BJ (cell line): ENCODE data around the gene COL9A2. TPM values are rescaled to one million over a fixed set of nuclear protein-coding genes. Genes with fewer than 3 reads are reported as not detected.

Experiments
- CTCF ChIA-PET: fragments of 350-600 bp; formaldehyde crosslinking; extraction: SDS; loops from one replicate; lab custom pipeline; 2021; ENCODE audit warnings: antibody characterized with exemption, inconsistent platforms; lab: Yijun Ruan, JAX
- POLR2A ChIA-PET: fragments of 300-600 bp; sonication (Branson Sonifier 250); formaldehyde crosslinking; extraction: SDS; loops from one replicate; lab custom pipeline; 2021; ENCODE audit warnings: antibody characterized with exemption; lab: Charles Lee
- DNase-seq: peaks from one replicate; pipeline ENCODE4 v3.0.0-alpha.2; 2011; ENCODE audit warnings: low read depth
- H3K27me3 ChIP-seq: 2 replicates; pipeline ENCODE4 v1.6.0; 2011; ENCODE audit warnings: low read length; ENCODE audit not compliant: control insufficient read depth, insufficient read depth
- H3K36me3 ChIP-seq: 2 replicates; pipeline ENCODE4 v1.5.1; 2011; ENCODE audit warnings: low read length; ENCODE audit not compliant: control insufficient read depth, insufficient read depth
- H3K4me3 ChIP-seq: 2 replicates; pipeline ENCODE4 v1.5.1; 2011; ENCODE audit warnings: low read depth, mild to moderate bottlenecking, control low read depth, low read length
- polyA plus RNA-seq: library from polyadenylated mRNA; depleted of rRNA; stranded (reverse); fragments of >200 nt; gene quantifications from 2 replicates; pipeline ENCODE4 v1.2.3, GENCODE V29; 2011
- TF ChIP-seq, protein P1 (sequence below): IDR thresholded peaks from 2 replicates; pipeline ENCODE4 v1.5.1; 2011; ENCODE audit warnings: low read depth, mild to moderate bottlenecking, control low read depth, inconsistent platforms, low read length, moderate library complexity; ENCODE audit not compliant: insufficient read depth

Gene COL9A2
- polyA plus RNA-seq, 1 experiment, result 0.07 TPM

DNA sequence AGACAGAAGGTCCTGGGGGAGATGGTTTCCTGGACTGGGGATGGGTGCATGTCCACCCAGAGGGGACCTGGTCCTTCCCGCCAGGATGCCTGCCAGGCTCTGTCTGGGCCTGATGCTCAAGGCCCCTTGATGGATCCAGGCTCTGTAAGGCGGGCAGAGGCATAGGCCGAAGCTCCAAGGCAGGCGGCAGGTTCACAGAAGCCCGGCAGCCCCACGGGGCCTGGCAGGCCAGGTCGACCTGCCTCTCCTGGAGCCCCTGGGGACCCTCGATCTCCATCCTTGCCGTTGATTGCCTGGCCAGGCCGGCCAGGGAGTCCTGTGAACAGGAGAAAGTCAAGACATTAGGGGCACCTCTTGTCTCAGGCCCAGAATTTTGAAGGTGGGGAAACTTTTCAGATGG is 16.0 kb downstream of the COL9A2 start:
- POLR2A ChIA-PET, result no interaction called here
- H3K36me3 ChIP-seq, result no peaks in the 10 kb centered on the region
- TF ChIP-seq, protein P1, sequence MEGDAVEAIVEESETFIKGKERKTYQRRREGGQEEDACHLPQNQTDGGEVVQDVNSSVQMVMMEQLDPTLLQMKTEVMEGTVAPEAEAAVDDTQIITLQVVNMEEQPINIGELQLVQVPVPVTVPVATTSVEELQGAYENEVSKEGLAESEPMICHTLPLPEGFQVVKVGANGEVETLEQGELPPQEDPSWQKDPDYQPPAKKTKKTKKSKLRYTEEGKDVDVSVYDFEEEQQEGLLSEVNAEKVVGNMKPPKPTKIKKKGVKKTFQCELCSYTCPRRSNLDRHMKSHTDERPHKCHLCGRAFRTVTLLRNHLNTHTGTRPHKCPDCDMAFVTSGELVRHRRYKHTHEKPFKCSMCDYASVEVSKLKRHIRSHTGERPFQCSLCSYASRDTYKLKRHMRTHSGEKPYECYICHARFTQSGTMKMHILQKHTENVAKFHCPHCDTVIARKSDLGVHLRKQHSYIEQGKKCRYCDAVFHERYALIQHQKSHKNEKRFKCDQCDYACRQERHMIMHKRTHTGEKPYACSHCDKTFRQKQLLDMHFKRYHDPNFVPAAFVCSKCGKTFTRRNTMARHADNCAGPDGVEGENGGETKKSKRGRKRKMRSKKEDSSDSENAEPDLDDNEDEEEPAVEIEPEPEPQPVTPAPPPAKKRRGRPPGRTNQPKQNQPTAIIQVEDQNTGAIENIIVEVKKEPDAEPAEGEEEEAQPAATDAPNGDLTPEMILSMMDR, result no peak
- H3K27me3 ChIP-seq, result peaks cover 1% of the 10 kb centered on the region; the same call in 1 of the 2 replicates
- CTCF ChIA-PET, result no interaction called here
- no peak for DNase-seq
- H3K4me3 ChIP-seq, result no peak overlapping the region

DNA sequence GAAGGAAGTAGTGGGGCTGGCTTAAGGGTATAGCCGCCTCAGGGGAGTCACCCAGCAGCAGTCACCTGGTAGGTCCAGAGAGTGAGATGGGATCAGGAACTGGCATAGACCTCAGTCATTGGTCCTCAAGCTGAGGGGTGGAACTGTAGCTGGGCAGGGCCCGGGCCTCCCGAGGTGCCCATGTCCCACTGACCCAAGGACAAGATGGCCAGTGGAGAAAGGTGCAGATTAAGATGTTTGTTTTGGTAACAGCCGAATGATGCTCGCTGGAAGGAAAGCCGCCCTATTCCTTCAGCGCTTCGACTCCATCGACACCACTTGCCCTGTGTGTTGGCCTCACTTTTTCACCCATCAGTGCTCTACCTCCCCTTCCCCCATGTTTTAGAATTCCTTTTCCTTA is 16.4 kb downstream of the COL9A2 start:
- H3K4me3 ChIP-seq, result no peak overlapping the region
- CTCF ChIA-PET, result no interaction called here
- peaks cover 1% of the 10 kb centered on the region; the same call in 1 of the 2 replicates for H3K27me3 ChIP-seq
- no peaks in the 10 kb centered on the region for H3K36me3 ChIP-seq
- TF ChIP-seq, protein P1, result no peak
- POLR2A ChIA-PET, result no interaction called here
- no peak for DNase-seq

DNA sequence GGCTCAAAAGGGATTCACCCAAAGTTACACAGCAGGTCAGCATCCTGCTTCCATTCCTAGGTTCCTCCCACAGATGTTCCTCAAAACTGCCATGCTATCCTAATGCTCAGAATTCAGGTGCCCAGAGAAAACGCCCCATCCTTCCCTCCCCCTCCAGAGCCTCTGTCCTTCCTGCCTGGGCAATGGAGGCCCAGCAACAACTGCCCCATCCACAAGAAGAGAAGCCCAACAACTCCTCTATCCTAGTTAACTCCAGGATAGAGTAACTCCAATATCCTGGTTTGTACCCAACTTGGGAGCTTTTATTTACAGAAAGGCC is 16.9 kb downstream of the COL9A2 start:
- Histone ChIP-seq H3K27me3 (peaks cover 1% of the 10 kb centered on the region; the same call in 1 of the 2 replicates), H3K36me3 (no peaks in the 10 kb centered on the region), H3K4me3 (no peak overlapping the region)
- ChIA-PET POLR2A (no interaction called here), CTCF (interaction anchor here (1.0 kb wide), 1 partner anchor 15 kb away, joined by 3 read pairs; no protein-coding TSS in a partner anchor)
- TF ChIP-seq, protein P1, result no peak
- DNase-seq, result no peak

DNA sequence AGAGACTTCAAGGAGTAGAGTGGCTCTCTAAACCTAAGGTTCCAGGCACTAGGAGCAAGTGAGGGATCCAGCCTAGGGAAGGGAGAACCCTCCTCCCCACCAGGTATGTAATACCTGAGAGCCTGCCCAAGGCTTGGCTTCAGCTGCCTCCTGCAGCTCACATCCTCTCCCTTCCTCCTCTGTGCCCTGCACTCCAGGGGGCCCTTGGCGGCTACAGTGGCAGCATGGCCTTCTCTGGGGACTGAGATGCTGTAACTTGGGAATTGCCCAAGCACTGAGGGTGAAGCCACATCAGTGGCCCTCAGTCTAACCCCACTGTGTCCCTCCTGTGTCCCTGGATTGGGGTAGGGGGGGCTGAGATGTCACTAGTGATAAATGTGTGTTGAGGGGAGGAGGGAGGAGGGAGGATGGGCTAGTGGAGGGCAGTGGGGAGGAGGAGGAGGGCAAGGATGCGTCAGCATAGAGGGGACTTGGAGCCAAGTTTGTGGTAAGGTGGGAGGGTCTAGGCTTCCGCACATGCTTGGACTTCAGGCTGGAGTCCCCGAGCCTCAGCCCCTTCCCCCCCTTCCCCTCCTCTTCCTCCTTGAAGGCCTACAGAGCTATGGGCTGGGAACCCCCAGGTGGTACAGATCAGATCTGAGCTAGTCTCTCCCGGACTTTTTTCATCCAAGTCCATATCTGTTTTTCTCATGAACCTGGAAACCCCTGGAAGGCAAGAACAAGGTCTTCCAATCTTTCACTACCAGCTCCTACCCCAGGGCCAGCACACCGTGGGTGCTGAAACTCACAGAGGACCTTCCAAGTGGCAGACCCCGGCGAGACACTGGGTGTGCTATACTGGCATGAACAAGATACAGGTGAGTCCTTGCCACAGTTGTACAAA is 17.5 kb downstream of the COL9A2 start:
- POLR2A ChIA-PET, result no interaction called here
- CTCF ChIA-PET, result interaction anchor here (1.0 kb wide), 1 partner anchor 16 kb away, joined by 3 read pairs; no protein-coding TSS in a partner anchor
- TF ChIP-seq, protein P1, result no peak
- no peaks in the 10 kb centered on the region for H3K36me3 ChIP-seq
- no peak overlapping the region for H3K4me3 ChIP-seq
- peaks cover 1% of the 10 kb centered on the region; the same call in 1 of the 2 replicates for H3K27me3 ChIP-seq
- DNase-seq, result no peak

DNA sequence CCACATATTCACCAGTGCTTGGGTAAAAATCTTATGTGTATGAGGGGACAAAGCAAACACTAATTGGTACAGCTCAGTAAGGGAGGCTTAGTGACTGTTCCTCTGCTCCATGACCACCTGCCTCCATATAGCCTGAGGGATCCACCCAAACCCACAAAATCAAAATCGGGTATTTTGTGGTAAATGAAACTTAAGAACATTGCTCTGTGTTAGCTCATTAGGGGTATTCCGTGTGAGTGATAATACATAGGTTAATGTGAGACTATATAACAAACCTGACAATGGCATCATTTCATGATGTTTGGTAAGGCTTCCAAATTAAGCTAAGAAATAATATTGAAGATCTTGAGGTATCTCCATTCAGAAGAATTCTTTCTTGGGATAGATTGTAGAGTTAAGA is 25.8 kb downstream of the COL9A2 start:
- no peak for DNase-seq
- ChIA-PET CTCF (interaction anchor here (0.7 to 2.1 kb wide), 3 partner anchors 19 to 147 kb away, joined by 3 to 12 read pairs (median 4); no protein-coding TSS in a partner anchor), POLR2A (no interaction called here)
- Histone ChIP-seq H3K36me3 (peaks cover 5% of the 10 kb centered on the region; the same call in 1 of the 2 replicates), H3K4me3 (no peak overlapping the region), H3K27me3 (no peaks in the 10 kb centered on the region)
- TF ChIP-seq, protein P1, result no peak
